Osteoblast (primary cell): ENCODE results near the gene CASKIN1. TPM values are rescaled to one million over a fixed set of nuclear protein-coding genes. Genes with fewer than 3 reads are reported as not detected.

Experiments used
- DNase-seq: peaks from one replicate; pipeline ENCODE4 v3.0.0; 2011; ENCODE audit warnings: low spot score, mixed read lengths; ENCODE audit not compliant: insufficient read length; ENCODE audit errors: missing footprints
- H2AFZ ChIP-seq: 2 replicates; pipeline ENCODE4 v1.6.0; 2011; ENCODE audit warnings: mild to moderate bottlenecking, low read length
- H3K27ac ChIP-seq: 2 replicates; pipeline ENCODE4 v1.5.1; 2011; ENCODE audit warnings: mild to moderate bottlenecking, low read depth, low read length, moderate library complexity
- H3K27me3 ChIP-seq: 2 replicates; pipeline ENCODE4 v1.6.0; 2012; ENCODE audit warnings: mild to moderate bottlenecking, control low read depth, inconsistent platforms, low read length, moderate library complexity; ENCODE audit not compliant: insufficient read depth
- H3K36me3 ChIP-seq: 2 replicates; pipeline ENCODE4 v1.5.1; 2011; ENCODE audit warnings: mild to moderate bottlenecking, low read length, control low read depth, moderate library complexity; ENCODE audit not compliant: insufficient read depth
- H3K4me1 ChIP-seq: 2 replicates; pipeline ENCODE4 v1.5.1; 2011; ENCODE audit warnings: mild to moderate bottlenecking, low read length, control low read depth, moderate library complexity; ENCODE audit not compliant: insufficient read depth
- H3K4me2 ChIP-seq: 2 replicates; pipeline ENCODE4 v1.6.0; 2011; ENCODE audit warnings: mild to moderate bottlenecking, low read length; ENCODE audit not compliant: insufficient read depth
- H3K4me3 ChIP-seq: fragments of 200-600 bp; sonication (generic); 3 replicates; pipeline ENCODE4 v1.5.1; 2012; ENCODE audit warnings: mild to moderate bottlenecking, low read length, inconsistent platforms; ENCODE audit not compliant: insufficient read depth
- H3K79me2 ChIP-seq: 2 replicates; pipeline ENCODE4 v1.6.0; 2012; ENCODE audit warnings: mild to moderate bottlenecking, low read length, control low read depth, inconsistent platforms; ENCODE audit not compliant: insufficient read depth
- H3K9me3 ChIP-seq: 2 replicates; pipeline ENCODE4 v1.5.1; 2011; ENCODE audit warnings: low read depth, low read length, control low read depth
- H4K20me1 ChIP-seq: 2 replicates; pipeline ENCODE4 v1.6.0; 2012; ENCODE audit warnings: mild to moderate bottlenecking, low read length, control low read depth; ENCODE audit not compliant: insufficient read depth
- CTCF ChIP-seq: IDR thresholded peaks from 2 replicates; pipeline ENCODE4 v1.5.1; 2011; ENCODE audit warnings: mild to moderate bottlenecking, low read depth, low read length, moderate library complexity; ENCODE audit errors: extremely low read depth
- total RNA-seq: library from RNA; depleted of rRNA; stranded (reverse); fragments of >200 nt; gene quantifications from 2 replicates; pipeline ENCODE4 v1.2.3, GENCODE V29; 2012

Gene CASKIN1
- total RNA-seq, 1 donor: not detected

DNA sequence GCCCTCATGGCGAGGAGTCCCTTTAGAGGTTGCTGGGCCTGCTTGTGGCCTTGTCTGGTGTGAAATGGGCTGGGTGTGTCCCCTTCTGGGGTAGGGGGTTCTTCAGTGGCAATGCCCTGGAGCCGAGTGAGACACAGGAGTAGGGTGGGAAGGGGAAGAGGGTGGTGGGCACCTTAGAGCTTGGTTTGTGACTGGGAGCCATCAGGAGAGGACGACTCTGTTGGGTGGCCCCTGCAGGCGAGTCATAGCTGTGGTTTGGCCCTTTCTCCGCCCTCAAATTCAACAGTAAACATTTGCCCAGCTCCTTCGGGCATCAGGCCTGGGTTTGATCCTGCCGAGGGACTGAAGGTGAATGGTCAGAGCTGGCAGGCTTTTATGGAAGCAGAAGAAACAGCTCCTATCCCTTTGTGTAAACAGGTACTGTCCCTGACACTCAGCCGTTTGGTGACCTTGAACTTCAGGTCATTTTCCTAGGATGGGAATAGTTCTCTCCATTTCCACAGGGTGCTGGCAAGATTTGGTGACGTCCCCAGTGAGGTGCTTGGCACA, 29.9 kb upstream of the CASKIN1 start:
- H3K9me3 ChIP-seq: no peaks in the 10 kb centered on the region
- DNase-seq: peak; percentile 91
- peak overlapping the region; percentile 20 for H3K4me2 ChIP-seq
- TF ChIP-seq CTCF: no peak
- peaks cover 14% of the 10 kb centered on the region for H3K4me1 ChIP-seq
- no peak overlapping the region for H3K4me3 ChIP-seq
- peaks cover 21% of the 10 kb centered on the region for H3K36me3 ChIP-seq
- H4K20me1 ChIP-seq: peaks cover 51% of the 10 kb centered on the region
- no peak overlapping the region for H2AFZ ChIP-seq
- no peaks in the 10 kb centered on the region for H3K27me3 ChIP-seq
- peaks cover 64% of the 10 kb centered on the region for H3K79me2 ChIP-seq
- peak overlapping the region; percentile 5 for H3K27ac ChIP-seq

GRCh38 chr16:2223942-2224486, 27.6 kb upstream of the CASKIN1 start:
- H3K4me2 ChIP-seq: peak overlapping the region; percentile 88
- H3K27me3 ChIP-seq: no peaks in the 10 kb centered on the region
- DNase-seq: peak; percentile 98
- peak; percentile 20 for TF ChIP-seq CTCF
- peak overlapping the region; percentile 72 for H3K27ac ChIP-seq
- H3K36me3 ChIP-seq: peaks cover 10% of the 10 kb centered on the region
- H3K79me2 ChIP-seq: peaks cover 54% of the 10 kb centered on the region
- peak overlapping the region; percentile 88 for H2AFZ ChIP-seq
- peak overlapping the region; percentile 94 for H3K4me3 ChIP-seq
- H3K9me3 ChIP-seq: no peaks in the 10 kb centered on the region
- H4K20me1 ChIP-seq: peaks cover 39% of the 10 kb centered on the region
- H3K4me1 ChIP-seq: peaks cover 14% of the 10 kb centered on the region

GRCh38 chr16:2223221-2223941, 27.0 kb upstream of the CASKIN1 start, which contains the start of gene E4F1:
Gene E4F1 (plus strand): TSS chr16:2223591. CDS start chr16:2223614, 23 bp downstream.
- Histone ChIP-seq H3K9me3 (no peaks in the 10 kb centered on the region), H3K4me2 (peak within 1 kb of the TSS; percentile 88), H3K36me3 (peaks cover 4% of the 10 kb centered on the region), H3K4me3 (peak within 1 kb of the TSS; percentile 94), H3K27me3 (no peaks in the 10 kb centered on the region), H3K79me2 (peaks cover 47% of the 10 kb centered on the region), H3K27ac (peak within 1 kb of the TSS; percentile 72), H2AFZ (peak within 1 kb of the TSS; percentile 96), H4K20me1 (peaks cover 35% of the 10 kb centered on the region), H3K4me1 (peaks cover 14% of the 10 kb centered on the region)
- TF ChIP-seq CTCF: no peak
- DNase-seq: peak; percentile 100

GRCh38 chr16:2216330-2216729, 19.9 kb upstream of the CASKIN1 start:
- no peak overlapping the region for H3K27ac ChIP-seq
- no peak for TF ChIP-seq CTCF
- no peaks in the 10 kb centered on the region for H4K20me1 ChIP-seq
- H3K4me1 ChIP-seq: peaks cover 17% of the 10 kb centered on the region
- H3K79me2 ChIP-seq: peaks cover 28% of the 10 kb centered on the region
- H3K27me3 ChIP-seq: no peaks in the 10 kb centered on the region
- peaks cover 4% of the 10 kb centered on the region for H3K36me3 ChIP-seq
- no peak overlapping the region for H3K4me3 ChIP-seq
- H3K4me2 ChIP-seq: no peak overlapping the region
- H2AFZ ChIP-seq: no peak overlapping the region
- no peaks in the 10 kb centered on the region for H3K9me3 ChIP-seq
- no peak for DNase-seq
